Measurements from ENCODE around the gene LRFN4. TPM values are rescaled to one million over a fixed set of nuclear protein-coding genes. Genes with fewer than 3 reads are reported as not detected.

The LRFN4 gene
- total RNA-seq, 1 donor from 2014 or later = 51.9 TPM

DNA sequence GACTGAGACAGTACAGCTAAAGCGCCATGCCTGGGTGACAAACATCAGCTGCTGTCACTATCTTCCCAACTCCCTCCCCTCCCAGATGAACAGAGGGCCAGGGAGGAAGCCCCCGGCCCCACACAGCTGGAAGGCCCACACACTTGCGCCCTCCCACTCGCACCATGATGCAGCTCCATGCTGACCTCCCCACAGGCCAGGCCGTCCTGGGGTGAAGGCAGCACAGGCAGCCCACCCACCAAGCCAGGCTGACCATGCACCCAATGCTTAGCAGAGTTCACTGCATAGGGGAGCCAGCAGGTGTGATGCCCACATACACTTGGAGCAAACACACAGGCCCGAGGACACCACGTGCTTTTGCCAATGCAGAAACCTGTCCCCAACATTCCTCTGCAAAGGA is 22.1 kb downstream of the LRFN4 start:
- no peak for DNase-seq
- Mint-ChIP-seq H3K27me3 (peaks cover 5% of the 10 kb centered on the region), H3K4me3 (no peak overlapping the region), H3K4me1 (peaks cover 10% of the 10 kb centered on the region), H3K9me3 (no peaks in the 10 kb centered on the region), H3K36me3 (ENCODE audit: low read depth) (no peaks in the 10 kb centered on the region), H3K27ac (no peak overlapping the region)
- intact Hi-C loops (cut with micrococcal nuclease) = no loop called here

DNA sequence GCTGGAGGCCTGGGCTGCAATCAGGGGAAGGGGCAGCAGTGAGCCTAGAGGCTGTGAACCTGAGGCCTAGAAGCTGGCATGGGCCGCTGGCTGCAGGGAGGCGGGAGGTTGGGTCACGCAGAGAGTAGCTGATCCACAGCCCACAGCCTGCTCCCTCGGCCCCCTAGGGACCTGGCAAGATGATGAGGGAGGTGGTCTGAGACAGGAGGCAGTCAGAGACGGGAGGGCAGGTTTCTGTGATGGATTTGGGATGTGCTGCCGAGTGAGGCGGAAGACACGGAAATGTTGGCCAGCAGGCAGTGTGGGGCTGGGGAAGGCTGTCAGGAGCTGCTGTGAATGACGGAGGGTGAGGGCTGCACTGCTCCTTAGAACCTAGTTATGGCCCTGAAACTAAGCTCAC is 22.7 kb downstream of the LRFN4 start:
- intact Hi-C loops (cut with micrococcal nuclease) = no loop called here
- Mint-ChIP-seq H3K36me3 (ENCODE audit: low read depth) (no peaks in the 10 kb centered on the region), H3K27me3 (peaks cover 2% of the 10 kb centered on the region), H3K27ac (no peak overlapping the region), H3K4me1 (peaks cover 10% of the 10 kb centered on the region), H3K9me3 (no peaks in the 10 kb centered on the region), H3K4me3 (no peak overlapping the region)
- DNase-seq = no peak

DNA sequence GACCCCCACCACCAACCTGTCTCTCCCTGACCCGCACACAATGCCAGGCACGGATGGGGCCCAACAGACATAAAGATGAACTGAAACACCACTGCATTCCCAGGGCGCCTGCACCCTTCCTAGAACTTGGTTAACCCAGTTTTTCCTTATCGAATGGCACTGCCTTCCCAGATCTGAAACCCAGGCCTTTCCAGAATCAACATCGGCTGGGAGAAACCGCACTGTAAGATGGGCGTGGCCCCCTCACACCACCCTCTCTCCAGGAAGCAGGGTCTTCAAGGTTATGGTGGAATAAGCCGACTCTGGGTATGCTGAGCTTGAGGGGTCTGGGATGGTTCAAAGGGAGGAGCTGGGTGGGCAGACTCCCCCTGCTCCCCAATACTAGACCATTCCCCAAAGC is 23.1 kb downstream of the LRFN4 start:
- Mint-ChIP-seq H3K27me3 (peaks cover 2% of the 10 kb centered on the region), H3K27ac (no peak overlapping the region), H3K9me3 (no peaks in the 10 kb centered on the region), H3K4me1 (peaks cover 10% of the 10 kb centered on the region), H3K36me3 (ENCODE audit: low read depth) (no peaks in the 10 kb centered on the region), H3K4me3 (no peak overlapping the region)
- DNase-seq = no peak
- intact Hi-C loops (cut with micrococcal nuclease) = loop anchor here (5.0 to 10.0 kb wide), 2 partner anchors 95 to 188 kb away; partner anchors contain the start of gene C11orf86

DNA sequence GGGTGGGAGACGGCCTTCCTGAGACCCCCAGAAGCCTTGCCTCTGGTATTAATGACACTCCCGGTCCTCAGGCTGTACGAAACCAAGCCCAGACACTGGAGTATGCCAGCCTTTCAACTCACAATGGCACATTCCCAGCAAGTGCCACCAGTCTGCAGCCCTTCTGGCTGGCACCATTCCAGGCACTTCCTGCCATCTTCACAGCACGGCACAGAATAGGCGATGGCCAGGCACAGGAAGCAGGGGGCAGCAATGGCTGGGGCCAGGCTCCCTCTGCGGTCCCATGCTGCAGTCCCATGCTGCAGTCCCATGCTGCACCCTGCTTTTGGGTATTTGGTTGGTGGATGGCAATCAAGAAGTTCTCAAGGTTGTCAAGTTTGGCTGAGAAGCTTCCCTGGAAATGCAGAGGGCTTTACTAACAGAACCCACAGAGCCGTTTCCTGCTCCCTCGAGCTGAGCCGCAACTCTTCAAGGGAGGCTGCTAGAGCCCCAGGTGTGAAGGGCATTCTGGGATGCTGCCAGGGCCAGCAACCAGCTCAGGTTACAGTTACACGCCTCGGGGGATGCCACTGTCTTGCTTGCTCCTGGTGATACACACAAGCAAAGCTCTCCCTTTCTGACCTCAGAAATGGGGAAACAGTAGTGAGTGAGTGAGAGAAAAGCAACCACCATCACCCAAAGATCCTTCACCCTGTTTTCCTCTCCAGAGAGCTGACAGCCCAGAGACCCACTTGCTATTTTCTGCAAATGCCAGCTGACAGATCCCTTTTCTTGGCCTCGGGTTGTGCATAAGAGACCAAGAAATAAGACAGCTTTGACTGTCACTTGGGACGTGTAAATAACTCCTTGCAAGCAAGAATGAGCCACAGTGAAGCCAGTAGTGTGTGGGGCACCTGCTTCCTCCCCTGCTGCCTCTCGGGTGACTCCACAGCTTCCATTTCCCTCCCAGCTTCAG is 23.9 kb downstream of the LRFN4 start:
- Mint-ChIP-seq H3K4me3 (no peak overlapping the region), H3K4me1 (peaks cover 10% of the 10 kb centered on the region), H3K27me3 (peaks cover 2% of the 10 kb centered on the region), H3K36me3 (ENCODE audit: low read depth) (no peaks in the 10 kb centered on the region), H3K27ac (no peak overlapping the region), H3K9me3 (no peaks in the 10 kb centered on the region)
- DNase-seq = no peak
- intact Hi-C loops (cut with micrococcal nuclease) = loop anchor here (5.0 to 10.0 kb wide), 2 partner anchors 94 to 188 kb away; partner anchors contain the start of gene C11orf86

DNA sequence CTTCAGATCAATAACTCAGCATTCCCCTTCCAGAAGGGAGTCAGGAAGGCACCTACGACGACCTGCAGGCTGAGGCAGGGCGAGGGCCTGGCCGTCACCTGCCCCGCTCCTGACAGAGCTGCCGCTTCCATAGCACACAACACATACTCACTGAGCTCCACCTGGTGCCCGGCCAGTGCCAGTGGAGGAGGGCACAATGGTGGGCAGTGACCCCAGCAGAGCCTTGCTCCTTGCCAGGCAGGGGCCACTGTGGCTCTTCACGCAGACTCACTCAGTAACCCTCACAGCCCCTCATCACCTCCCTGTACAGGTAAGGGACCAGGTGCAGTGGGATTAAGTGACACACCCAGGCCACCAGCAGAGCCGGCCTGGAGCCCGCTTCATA is 24.6 kb downstream of the LRFN4 start:
- no peaks in the 10 kb centered on the region for H3K36me3 Mint-ChIP-seq (ENCODE audit: low read depth)
- DNase-seq = no peak
- H3K27me3 Mint-ChIP-seq = peaks cover 2% of the 10 kb centered on the region
- H3K9me3 Mint-ChIP-seq = no peaks in the 10 kb centered on the region
- no peak overlapping the region for H3K4me3 Mint-ChIP-seq
- no peak overlapping the region for H3K27ac Mint-ChIP-seq
- H3K4me1 Mint-ChIP-seq = peaks cover 10% of the 10 kb centered on the region
- intact Hi-C loops (cut with micrococcal nuclease) = loop anchor here (5.0 to 10.0 kb wide), 2 partner anchors 93 to 189 kb away; partner anchors contain the start of gene C11orf86

DNA sequence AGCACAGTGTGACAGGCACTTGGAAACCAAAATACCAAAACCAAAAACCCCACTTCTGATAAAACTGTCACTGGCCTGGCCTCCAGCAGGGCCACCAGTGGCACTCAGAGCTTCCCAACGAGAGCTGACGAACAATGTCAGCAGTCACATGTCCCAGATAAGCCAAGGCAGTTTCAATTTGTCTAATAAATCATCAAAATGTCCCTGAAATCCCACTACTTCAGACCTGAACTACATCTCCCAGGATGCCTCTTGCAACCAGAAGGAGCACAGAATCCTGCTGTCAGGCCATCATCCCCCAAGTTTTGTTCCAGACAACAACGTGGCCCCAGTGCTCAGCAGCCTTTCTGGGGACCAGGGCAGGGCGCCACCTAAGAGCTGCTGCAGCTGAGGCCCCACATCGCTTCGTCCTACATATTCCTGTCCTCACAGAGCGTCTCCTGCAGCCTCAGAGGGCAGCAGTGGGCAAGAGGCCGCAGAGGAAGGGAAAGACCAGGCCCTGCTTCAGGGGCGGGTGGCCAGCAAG is 25.1 kb downstream of the LRFN4 start:
- no peak overlapping the region for H3K27ac Mint-ChIP-seq
- no peaks in the 10 kb centered on the region for H3K36me3 Mint-ChIP-seq (ENCODE audit: low read depth)
- no peak overlapping the region for H3K4me3 Mint-ChIP-seq
- intact Hi-C loops (cut with micrococcal nuclease) = loop anchor here (5.0 to 10.0 kb wide), 2 partner anchors 93 to 190 kb away; partner anchors contain the start of gene C11orf86
- H3K27me3 Mint-ChIP-seq = no peaks in the 10 kb centered on the region
- DNase-seq = no peak
- peaks cover 10% of the 10 kb centered on the region for H3K4me1 Mint-ChIP-seq
- no peaks in the 10 kb centered on the region for H3K9me3 Mint-ChIP-seq

DNA sequence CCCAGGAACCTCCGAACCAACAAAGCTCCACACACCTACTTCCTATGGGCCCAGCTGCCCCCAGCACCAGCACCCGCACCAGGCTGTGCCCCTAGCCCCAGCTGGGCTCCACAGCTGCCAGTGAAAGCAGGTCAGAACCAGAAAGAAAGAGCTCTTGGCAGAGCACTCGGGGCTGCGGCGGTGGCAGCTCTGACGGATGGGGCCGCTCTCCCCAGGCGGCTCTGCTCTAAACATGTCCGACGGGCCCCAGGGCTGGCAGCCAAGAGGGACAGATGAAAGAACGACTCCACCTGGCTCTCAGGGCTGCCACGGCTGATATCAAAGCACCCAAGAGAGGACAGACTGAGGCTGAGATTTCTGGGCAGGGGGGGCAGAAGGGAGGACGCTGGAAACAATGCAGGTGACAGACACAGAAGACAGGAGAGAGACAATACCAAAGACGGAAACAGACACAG is 25.7 kb downstream of the LRFN4 start:
- Mint-ChIP-seq H3K27ac (no peak overlapping the region), H3K9me3 (no peaks in the 10 kb centered on the region), H3K27me3 (no peaks in the 10 kb centered on the region), H3K4me3 (no peak overlapping the region), H3K4me1 (peaks cover 10% of the 10 kb centered on the region), H3K36me3 (ENCODE audit: low read depth) (no peaks in the 10 kb centered on the region)
- no peak for DNase-seq
- intact Hi-C loops (cut with micrococcal nuclease) = loop anchor here (5.0 to 10.0 kb wide), 2 partner anchors 92 to 190 kb away; partner anchors contain the start of gene C11orf86

DNA sequence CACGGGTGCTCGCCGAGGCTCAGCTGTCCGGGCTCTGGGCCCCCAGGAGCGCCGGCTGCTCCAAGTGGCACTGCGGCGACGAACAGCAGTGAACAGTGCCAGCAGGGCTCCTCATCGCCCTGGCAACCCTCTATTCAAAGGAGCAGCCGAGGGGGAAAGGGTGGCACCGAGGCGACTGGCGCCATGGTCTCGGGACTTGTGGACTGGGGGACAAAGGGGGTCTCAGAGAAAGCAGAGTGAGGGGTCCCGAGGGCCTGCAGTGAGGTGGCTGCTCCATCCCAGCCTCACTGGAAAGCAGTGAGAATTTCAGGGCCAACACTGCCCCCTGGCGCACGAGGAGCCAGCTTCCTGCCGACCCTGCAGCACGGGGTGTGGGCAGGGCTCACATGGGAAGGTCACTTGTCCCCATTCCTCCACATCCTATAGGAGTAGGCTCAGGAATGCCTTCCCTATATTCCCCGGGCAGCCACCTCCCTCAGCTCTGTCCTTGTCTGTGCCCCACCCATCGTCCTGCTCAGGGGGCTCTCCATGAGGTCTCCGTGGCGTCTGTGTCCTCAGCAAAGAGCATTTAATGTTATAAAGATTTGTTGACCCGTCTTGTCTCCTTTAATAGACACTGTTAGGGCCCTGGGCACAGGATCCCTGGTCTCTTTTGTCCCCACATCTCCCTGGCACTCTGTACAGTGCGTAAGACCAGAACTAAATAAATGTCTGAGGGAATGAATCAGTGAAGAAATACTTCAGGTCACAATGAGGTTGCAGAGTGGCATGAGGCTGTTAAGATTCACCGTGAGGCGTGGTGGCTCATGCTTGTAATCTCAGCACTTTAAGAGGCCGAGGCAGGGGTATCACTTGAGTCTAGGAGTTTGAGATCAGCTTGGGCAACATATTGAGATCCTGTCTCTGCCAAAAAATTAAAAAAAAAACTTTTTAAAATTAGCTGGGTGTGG is 26.4 kb downstream of the LRFN4 start:
- H3K27ac Mint-ChIP-seq = no peak overlapping the region
- H3K4me1 Mint-ChIP-seq = peaks cover 10% of the 10 kb centered on the region
- peak; percentile 89 for DNase-seq
- no peaks in the 10 kb centered on the region for H3K27me3 Mint-ChIP-seq
- intact Hi-C loops (cut with micrococcal nuclease) = loop anchor here (5.0 to 10.0 kb wide), 2 partner anchors 92 to 191 kb away; partner anchors contain the start of gene C11orf86
- H3K36me3 Mint-ChIP-seq (ENCODE audit: low read depth) = no peaks in the 10 kb centered on the region
- no peaks in the 10 kb centered on the region for H3K9me3 Mint-ChIP-seq
- no peak overlapping the region for H3K4me3 Mint-ChIP-seq

DNA sequence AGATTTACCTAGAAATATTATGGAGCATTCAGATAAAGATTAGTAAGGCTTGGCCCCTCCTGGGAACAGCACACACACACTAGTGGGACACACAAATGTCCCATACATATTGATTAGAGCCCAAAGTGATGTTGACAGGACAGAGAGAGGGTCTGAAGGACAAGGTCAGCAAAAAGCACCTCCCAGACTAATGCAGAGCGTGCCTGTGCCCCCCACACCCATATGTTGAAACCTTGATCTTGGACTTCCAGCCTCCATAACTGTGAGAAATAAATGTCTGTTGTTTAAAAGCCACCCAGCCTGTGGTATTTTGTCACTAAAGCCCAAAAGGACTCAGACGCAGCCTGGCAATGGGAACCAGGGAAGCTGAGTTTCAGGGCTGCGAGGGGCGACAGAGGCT is 27.6 kb downstream of the LRFN4 start:
- DNase-seq = no peak
- intact Hi-C loops (cut with micrococcal nuclease) = loop anchor here (5.0 to 10.0 kb wide), 2 partner anchors 90 to 192 kb away; partner anchors contain the start of gene C11orf86
- Mint-ChIP-seq H3K4me3 (no peak overlapping the region), H3K4me1 (peaks cover 10% of the 10 kb centered on the region), H3K27me3 (no peaks in the 10 kb centered on the region), H3K9me3 (no peaks in the 10 kb centered on the region), H3K27ac (no peak overlapping the region), H3K36me3 (ENCODE audit: low read depth) (no peaks in the 10 kb centered on the region)

DNA sequence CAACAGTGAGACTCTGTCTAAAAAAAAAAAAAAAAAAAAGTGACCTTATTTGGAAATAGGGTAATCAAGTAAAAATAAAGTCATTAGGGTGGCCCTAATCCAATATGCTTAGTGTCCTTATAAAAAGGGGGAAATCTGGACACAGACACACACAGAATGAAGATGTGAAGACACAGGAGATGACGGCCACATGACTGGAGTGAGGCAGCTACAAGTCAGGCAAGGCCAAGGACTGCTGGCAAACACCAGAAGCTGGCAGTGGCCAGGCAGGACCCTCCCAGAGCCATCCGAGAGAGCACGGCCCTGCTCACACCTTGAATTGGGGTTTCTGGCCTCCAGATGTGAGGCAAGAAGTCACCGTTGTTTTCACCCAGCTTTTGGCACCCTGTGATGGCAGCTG is 28.6 kb downstream of the LRFN4 start:
- intact Hi-C loops (cut with micrococcal nuclease) = loop anchor here (10.0 kb wide), 1 partner anchor 89 kb away; the partner anchor contains the start of gene C11orf86
- no peaks in the 10 kb centered on the region for H3K27me3 Mint-ChIP-seq

DNA sequence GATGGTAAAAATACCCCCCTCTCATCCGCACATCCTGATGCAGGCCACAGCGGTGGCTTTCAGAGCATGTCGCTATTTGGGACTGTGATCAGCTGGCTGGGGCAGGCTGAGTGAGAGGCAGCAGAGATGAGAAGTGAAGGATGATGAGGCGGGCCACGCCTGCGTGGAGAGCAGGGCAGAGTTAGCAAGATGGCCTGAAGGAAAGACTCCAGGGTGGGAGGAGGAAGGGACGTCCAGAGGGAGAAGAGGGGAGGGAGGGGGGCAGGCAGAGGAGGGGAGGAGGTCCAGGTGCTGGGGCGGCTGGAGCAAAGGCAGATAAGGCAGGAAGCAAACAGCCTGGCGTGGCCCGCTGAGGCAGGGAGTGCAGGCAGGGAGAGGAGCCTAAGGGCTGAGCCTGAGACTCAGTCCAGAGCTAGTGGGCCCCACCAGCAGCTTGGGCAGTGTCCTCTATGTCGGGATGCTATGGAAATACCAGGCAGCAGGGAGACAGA is 29.1 kb downstream of the LRFN4 start:
- H3K36me3 Mint-ChIP-seq (ENCODE audit: low read depth) = no peaks in the 10 kb centered on the region
- intact Hi-C loops (cut with micrococcal nuclease) = loop anchor here (10.0 kb wide), 1 partner anchor 89 kb away; the partner anchor contains the start of gene C11orf86
- H3K27me3 Mint-ChIP-seq = no peaks in the 10 kb centered on the region
- H3K4me3 Mint-ChIP-seq = no peak overlapping the region
- H3K9me3 Mint-ChIP-seq = no peaks in the 10 kb centered on the region
- no peak for DNase-seq
- peaks cover 3% of the 10 kb centered on the region for H3K4me1 Mint-ChIP-seq
- H3K27ac Mint-ChIP-seq = no peak overlapping the region

More for the DNA sequence above, 28.6 kb downstream of the LRFN4 start:
- no peak for DNase-seq
- H3K36me3 Mint-ChIP-seq (ENCODE audit: low read depth) = no peaks in the 10 kb centered on the region
- no peaks in the 10 kb centered on the region for H3K9me3 Mint-ChIP-seq
- H3K4me3 Mint-ChIP-seq = no peak overlapping the region
- H3K4me1 Mint-ChIP-seq = peaks cover 9% of the 10 kb centered on the region
- no peak overlapping the region for H3K27ac Mint-ChIP-seq

DNA sequence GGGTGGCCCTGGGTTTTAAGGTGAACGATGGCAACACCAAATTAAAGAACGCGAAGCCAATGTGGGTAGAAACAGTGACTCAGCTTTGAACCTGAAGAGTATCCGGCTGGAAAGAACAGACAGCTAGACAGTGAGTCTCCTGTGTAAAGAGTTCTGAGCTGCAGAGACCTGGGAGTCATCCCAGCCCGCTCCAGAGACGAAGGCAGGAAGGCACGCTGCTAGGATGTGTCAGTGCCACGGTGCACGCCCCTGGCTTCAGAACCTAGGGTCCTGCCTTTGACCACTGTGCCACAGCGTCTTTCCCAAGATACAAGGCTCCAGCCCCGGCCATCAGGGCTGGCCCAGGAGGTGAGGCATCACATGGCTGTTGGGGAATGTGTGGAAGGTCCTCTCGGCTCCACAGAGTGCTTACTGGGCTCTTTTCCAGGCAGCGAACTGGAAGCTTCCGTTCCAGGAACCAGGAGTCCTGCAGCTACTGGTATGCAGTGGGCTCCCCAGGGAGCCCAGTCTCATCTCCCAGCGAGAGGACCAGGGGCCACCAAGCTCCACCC is 29.9 kb downstream of the LRFN4 start:
- H3K4me1 Mint-ChIP-seq = peaks cover 1% of the 10 kb centered on the region
- intact Hi-C loops (cut with micrococcal nuclease) = loop anchor here (10.0 kb wide), 1 partner anchor 88 kb away; the partner anchor contains the start of gene C11orf86
- no peak overlapping the region for H3K4me3 Mint-ChIP-seq
- no peak overlapping the region for H3K27ac Mint-ChIP-seq
- no peaks in the 10 kb centered on the region for H3K36me3 Mint-ChIP-seq (ENCODE audit: low read depth)
- no peak for DNase-seq
- H3K27me3 Mint-ChIP-seq = no peaks in the 10 kb centered on the region
- H3K9me3 Mint-ChIP-seq = no peaks in the 10 kb centered on the region
